HepG2 (cell line): ENCODE measurements around the gene IL1R1. TPM values are rescaled to one million over a fixed set of nuclear protein-coding genes. Genes with fewer than 3 reads are reported as not detected.

Source experiments
- BRCA1 ChIP-seq: sonication (generic); formaldehyde crosslinking; IDR thresholded peaks from 2 replicates; pipeline ENCODE4 v1.4.0; 2020; ENCODE audit warnings: missing genetic modification reagents
- EED ChIP-seq: sonication (generic); formaldehyde crosslinking; IDR thresholded peaks from 2 replicates; pipeline ENCODE4 v1.5.0; 2020; ENCODE audit warnings: mild to moderate bottlenecking, missing genetic modification reagents
- NR2F1 ChIP-seq, 2 experiments: fragments of 450-650 bp in 1 of 2; formaldehyde crosslinking in 1 of 2; IDR thresholded peaks; 2 replicates each; pipeline versions ENCODE4 v1.5.0 to v1.6.1; 2016 to 2020; ENCODE audit warnings: mild to moderate bottlenecking in 1 of 2, missing compliant biosample characterization in 1 of 2, missing genetic modification reagents in 1 of 2, moderate library complexity in 1 of 2
- POLR2AphosphoS2 ChIP-seq: IDR thresholded peaks from 2 replicates; pipeline ENCODE4 v1.6.1; 2011; ENCODE audit warnings: low read depth, low read length, improper control_type of control experiment
- RAD21 ChIP-seq: fragments of 450-650 bp; formaldehyde crosslinking; IDR thresholded peaks from 2 replicates; pipeline ENCODE4 v1.5.0; 2020; ENCODE audit warnings: mild to moderate bottlenecking
- SALL2 ChIP-seq: sonication (generic); formaldehyde crosslinking; IDR thresholded peaks from 2 replicates; pipeline ENCODE4 v1.8.1; 2023; ENCODE audit warnings: mild to moderate bottlenecking, missing genetic modification reagents, inconsistent platforms
- SMAD3 ChIP-seq: sonication (generic); formaldehyde crosslinking; IDR thresholded peaks from 2 replicates; pipeline ENCODE4 v1.4.0; 2020; ENCODE audit warnings: missing genetic modification reagents
- SMC3 ChIP-seq: IDR thresholded peaks from 2 replicates; pipeline ENCODE4 v1.6.1; 2011; ENCODE audit warnings: low read length, improper control_type of control experiment
- SP4 ChIP-seq: sonication (generic); formaldehyde crosslinking; IDR thresholded peaks from 2 replicates; pipeline ENCODE4 v1.8.1; 2023; ENCODE audit warnings: mild to moderate bottlenecking, missing genetic modification reagents
- STAT5B ChIP-seq: sonication (generic); formaldehyde crosslinking; IDR thresholded peaks from 2 replicates; pipeline ENCODE4 v1.4.0; 2020; ENCODE audit warnings: missing genetic modification reagents
- TBX2 ChIP-seq: sonication (generic); formaldehyde crosslinking; IDR thresholded peaks from 2 replicates; pipeline ENCODE4 v1.5.0; 2020; ENCODE audit warnings: missing genetic modification reagents, mild to moderate bottlenecking, borderline replicate concordance
- ZEB1 ChIP-seq: IDR thresholded peaks from 2 replicates; pipeline ENCODE4 v1.6.1; 2012; ENCODE audit warnings: mild to moderate bottlenecking, low read depth, inconsistent platforms; ENCODE audit not compliant: insufficient replicate concordance
- ZNF234 ChIP-seq: sonication (generic); formaldehyde crosslinking; conservative IDR thresholded peaks from 2 replicates; pipeline ENCODE4 v1.5.1; 2020; ENCODE audit warnings: mild to moderate bottlenecking, missing genetic modification reagents
- ZNF253 ChIP-seq: sonication (generic); formaldehyde crosslinking; IDR thresholded peaks from 2 replicates; pipeline ENCODE4 v1.8.0; 2022; ENCODE audit warnings: mild to moderate bottlenecking, missing genetic modification reagents, borderline replicate concordance
- ZNF547 ChIP-seq: sonication (generic); formaldehyde crosslinking; IDR thresholded peaks from 2 replicates; pipeline ENCODE4 v1.5.1; 2020; ENCODE audit warnings: mild to moderate bottlenecking, missing genetic modification reagents
- ZNF550 ChIP-seq: sonication (generic); formaldehyde crosslinking; IDR thresholded peaks from 2 replicates; pipeline ENCODE4 v1.4.0; 2020; ENCODE audit warnings: mild to moderate bottlenecking, missing genetic modification reagents, borderline replicate concordance
- ZNF776 ChIP-seq: sonication (generic); formaldehyde crosslinking; IDR thresholded peaks from 2 replicates; pipeline ENCODE4 v1.4.0; 2020; ENCODE audit warnings: mild to moderate bottlenecking, missing genetic modification reagents
- ZNF780A ChIP-seq: sonication (generic); formaldehyde crosslinking; IDR thresholded peaks from 2 replicates; pipeline ENCODE4 v1.8.0; 2022; ENCODE audit warnings: mild to moderate bottlenecking, missing genetic modification reagents, moderate library complexity
- polyA plus RNA-seq, 8 experiments: library from polyadenylated mRNA; depleted of rRNA in 3 of 8; stranded (reverse) in 7 of 8; unstranded in 1 of 8; fragments of >200 nt; fragmentation: Illumina TruSeq in 4 of 8; extraction: Trizol in 4 of 8; gene quantifications; 2 replicates each; pipeline versions ENCODE4 v1.2.1 to v1.2.3, GENCODE V29; 2011 to 2016; ENCODE audit warnings: low read depth in 4 of 8, missing spikeins in 1 of 8, mixed read lengths in 1 of 8; ENCODE audit not compliant: insufficient read depth in 1 of 8
- total RNA-seq, 5 experiments: library from RNA; depleted of rRNA; stranded (reverse); fragments of >200 nt; fragmentation: Illumina TruSeq; extraction: Trizol; gene quantifications; 2 replicates each; pipeline ENCODE4 v1.2.3, GENCODE V29; 2016; ENCODE audit warnings: low read depth in 1 of 5
- TF ChIP-seq, protein P1 (sequence below): sonication (generic); formaldehyde crosslinking; conservative IDR thresholded peaks from 2 replicates; pipeline ENCODE4 v1.8.0; 2022; ENCODE audit warnings: low read depth, missing genetic modification reagents
- TF ChIP-seq, protein P2 (sequence below): sonication (generic); formaldehyde crosslinking; IDR thresholded peaks from 2 replicates; pipeline ENCODE4 v1.4.0; 2020; ENCODE audit warnings: missing genetic modification reagents
- TF ChIP-seq, protein P3 (sequence below): IDR thresholded peaks from 2 replicates; pipeline ENCODE4 v1.4.0; 2020; ENCODE audit warnings: mild to moderate bottlenecking, missing genetic modification reagents

The IL1R1 gene
- total and polyA plus RNA-seq, 2 of the 13 experiments (the other 11 are each of a cell fraction or from before 2014, with no cell fraction given) = 38.0 to 93.1 TPM

DNA sequence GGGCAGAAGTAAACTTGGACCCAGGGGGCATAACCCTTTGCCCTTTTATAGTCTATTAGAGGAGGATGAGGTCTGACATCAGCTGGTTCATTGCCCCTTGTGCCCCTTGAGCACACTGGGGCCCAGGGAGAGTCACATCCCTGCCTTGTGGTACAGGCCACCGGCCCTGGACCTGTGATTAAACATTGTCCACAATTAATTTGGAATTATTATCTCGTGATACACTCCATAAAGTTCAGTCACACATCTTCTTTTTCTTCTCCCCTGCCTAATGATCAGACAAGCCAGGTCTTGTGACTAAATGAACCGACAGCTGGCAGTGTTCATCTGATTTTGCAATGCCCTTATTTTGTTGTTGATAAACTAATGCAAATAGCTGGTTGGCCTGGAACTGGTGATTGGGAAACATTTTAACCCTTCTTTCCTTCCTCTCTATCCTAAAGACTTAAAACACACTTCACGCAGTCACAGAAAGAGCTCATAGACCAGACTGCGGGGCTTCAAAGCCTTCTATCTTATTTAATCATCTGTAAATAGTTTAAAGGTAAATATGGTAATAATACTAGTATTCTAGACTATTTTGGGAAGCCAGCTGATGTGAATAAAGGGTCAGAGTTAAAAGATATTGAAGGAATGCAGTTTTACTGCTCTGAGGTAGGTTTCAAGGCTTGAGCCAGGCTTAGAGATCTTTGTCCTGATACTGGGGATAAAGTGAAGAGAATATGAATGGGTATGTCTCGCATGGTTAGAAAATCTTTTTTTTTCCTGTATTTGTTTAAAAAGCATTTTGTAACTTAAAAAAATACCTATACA lies 13.4 kb downstream of the IL1R1 start (continued):
- TF ChIP-seq EED (CRISPR knock-in tag) (no peak), SALL2 (no peak), NR2F1 (CRISPR knock-in tag; IDR thresholded peaks at IDR 0.05) (peak; percentile 79 to 81), SMAD3 (CRISPR knock-in tag) (peak; percentile 91), ZEB1 (peak; percentile 85), ZNF780A (0 out of 2 replicates have a peak, but pooled peaks have one; percentile 61), STAT5B (CRISPR knock-in tag) (0 out of 2 replicates have a peak, but pooled peaks have one; percentile 37), TBX2 (CRISPR knock-in tag) (peak; percentile 96), ZNF234 (no peak), BRCA1 (CRISPR knock-in tag) (no peak), SP4 (no peak; the same call in 1 of the 2 replicates), RAD21 (CRISPR knock-in tag) (peak; percentile 42; the same call in 1 of the 2 replicates), POLR2AphosphoS2 (no peak), ZNF776 (CRISPR knock-in tag) (no peak), SMC3 (peak; percentile 68), ZNF550 (CRISPR knock-in tag) (no peak), ZNF547 (peak; percentile 81; the same call in 1 of the 2 replicates), ZNF253 (no peak)
- TF ChIP-seq, protein P1, sequence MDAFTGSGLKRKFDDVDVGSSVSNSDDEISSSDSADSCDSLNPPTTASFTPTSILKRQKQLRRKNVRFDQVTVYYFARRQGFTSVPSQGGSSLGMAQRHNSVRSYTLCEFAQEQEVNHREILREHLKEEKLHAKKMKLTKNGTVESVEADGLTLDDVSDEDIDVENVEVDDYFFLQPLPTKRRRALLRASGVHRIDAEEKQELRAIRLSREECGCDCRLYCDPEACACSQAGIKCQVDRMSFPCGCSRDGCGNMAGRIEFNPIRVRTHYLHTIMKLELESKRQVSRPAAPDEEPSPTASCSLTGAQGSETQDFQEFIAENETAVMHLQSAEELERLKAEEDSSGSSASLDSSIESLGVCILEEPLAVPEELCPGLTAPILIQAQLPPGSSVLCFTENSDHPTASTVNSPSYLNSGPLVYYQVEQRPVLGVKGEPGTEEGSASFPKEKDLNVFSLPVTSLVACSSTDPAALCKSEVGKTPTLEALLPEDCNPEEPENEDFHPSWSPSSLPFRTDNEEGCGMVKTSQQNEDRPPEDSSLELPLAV = no peak
- TF ChIP-seq, protein P2, sequence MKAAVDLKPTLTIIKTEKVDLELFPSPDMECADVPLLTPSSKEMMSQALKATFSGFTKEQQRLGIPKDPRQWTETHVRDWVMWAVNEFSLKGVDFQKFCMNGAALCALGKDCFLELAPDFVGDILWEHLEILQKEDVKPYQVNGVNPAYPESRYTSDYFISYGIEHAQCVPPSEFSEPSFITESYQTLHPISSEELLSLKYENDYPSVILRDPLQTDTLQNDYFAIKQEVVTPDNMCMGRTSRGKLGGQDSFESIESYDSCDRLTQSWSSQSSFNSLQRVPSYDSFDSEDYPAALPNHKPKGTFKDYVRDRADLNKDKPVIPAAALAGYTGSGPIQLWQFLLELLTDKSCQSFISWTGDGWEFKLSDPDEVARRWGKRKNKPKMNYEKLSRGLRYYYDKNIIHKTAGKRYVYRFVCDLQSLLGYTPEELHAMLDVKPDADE (CRISPR knock-in tag) = no peak
- TF ChIP-seq, protein P3, sequence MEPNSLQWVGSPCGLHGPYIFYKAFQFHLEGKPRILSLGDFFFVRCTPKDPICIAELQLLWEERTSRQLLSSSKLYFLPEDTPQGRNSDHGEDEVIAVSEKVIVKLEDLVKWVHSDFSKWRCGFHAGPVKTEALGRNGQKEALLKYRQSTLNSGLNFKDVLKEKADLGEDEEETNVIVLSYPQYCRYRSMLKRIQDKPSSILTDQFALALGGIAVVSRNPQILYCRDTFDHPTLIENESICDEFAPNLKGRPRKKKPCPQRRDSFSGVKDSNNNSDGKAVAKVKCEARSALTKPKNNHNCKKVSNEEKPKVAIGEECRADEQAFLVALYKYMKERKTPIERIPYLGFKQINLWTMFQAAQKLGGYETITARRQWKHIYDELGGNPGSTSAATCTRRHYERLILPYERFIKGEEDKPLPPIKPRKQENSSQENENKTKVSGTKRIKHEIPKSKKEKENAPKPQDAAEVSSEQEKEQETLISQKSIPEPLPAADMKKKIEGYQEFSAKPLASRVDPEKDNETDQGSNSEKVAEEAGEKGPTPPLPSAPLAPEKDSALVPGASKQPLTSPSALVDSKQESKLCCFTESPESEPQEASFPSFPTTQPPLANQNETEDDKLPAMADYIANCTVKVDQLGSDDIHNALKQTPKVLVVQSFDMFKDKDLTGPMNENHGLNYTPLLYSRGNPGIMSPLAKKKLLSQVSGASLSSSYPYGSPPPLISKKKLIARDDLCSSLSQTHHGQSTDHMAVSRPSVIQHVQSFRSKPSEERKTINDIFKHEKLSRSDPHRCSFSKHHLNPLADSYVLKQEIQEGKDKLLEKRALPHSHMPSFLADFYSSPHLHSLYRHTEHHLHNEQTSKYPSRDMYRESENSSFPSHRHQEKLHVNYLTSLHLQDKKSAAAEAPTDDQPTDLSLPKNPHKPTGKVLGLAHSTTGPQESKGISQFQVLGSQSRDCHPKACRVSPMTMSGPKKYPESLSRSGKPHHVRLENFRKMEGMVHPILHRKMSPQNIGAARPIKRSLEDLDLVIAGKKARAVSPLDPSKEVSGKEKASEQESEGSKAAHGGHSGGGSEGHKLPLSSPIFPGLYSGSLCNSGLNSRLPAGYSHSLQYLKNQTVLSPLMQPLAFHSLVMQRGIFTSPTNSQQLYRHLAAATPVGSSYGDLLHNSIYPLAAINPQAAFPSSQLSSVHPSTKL (CRISPR knock-in tag) = peak; percentile 97
